Caco-2 (cell line): ENCODE results near the gene PPP1R10. TPM values are rescaled to one million over a fixed set of nuclear protein-coding genes. Genes with fewer than 3 reads are reported as not detected.

Experiments
- BruUV-seq: library from RNA; stranded (reverse); fragments of 400-500 nt; replicated peaks from 2 replicates; lab custom pipeline; 2021; lab: Mats Ljungman, UMichigan
- CTCF ChIA-PET: fragments of 300-600 bp; sonication (Branson Sonifier 250); formaldehyde crosslinking; loops from one replicate; lab custom pipeline; 2022; ENCODE audit warnings: antibody characterized with exemption; lab: Charles Lee
- POLR2A ChIA-PET: fragments of 300-600 bp; sonication (Branson Sonifier 250); formaldehyde crosslinking; loops from one replicate; lab custom pipeline; 2022; ENCODE audit warnings: antibody characterized with exemption; lab: Charles Lee
- DNase-seq, 2 experiments: peaks; one replicate each; pipeline versions ENCODE4 v3.0.0 to v3.0.0-alpha.2; 2020 to 2022
- H3K27me3 ChIP-seq: replicated peaks from 2 replicates; pipeline ENCODE4 v1.6.0; 2011; ENCODE audit warnings: low read length; ENCODE audit not compliant: control insufficient read depth, insufficient read depth
- H3K36me3 ChIP-seq: 2 replicates; pipeline ENCODE4 v1.5.1; 2011; ENCODE audit warnings: low read length; ENCODE audit not compliant: control insufficient read depth, insufficient read depth
- H3K4me1 ChIP-seq: fragments of 250-450 bp; sonication (Bioruptor Pico); 2 replicates; pipeline ENCODE4 v1.5.1; 2020; ENCODE audit warnings: mild to moderate bottlenecking
- H3K4me3 ChIP-seq: 2 replicates; pipeline ENCODE4 v1.5.1; 2011; ENCODE audit warnings: low read depth, mild to moderate bottlenecking, control low read depth, low read length
- H3K9me3 ChIP-seq: fragments of 250-450 bp; sonication (Bioruptor Pico); 2 replicates; pipeline ENCODE4 v1.5.1; 2020; ENCODE audit warnings: mild to moderate bottlenecking, moderate library complexity
- H3K27ac Mint-ChIP-seq: one replicate; pipeline ENCODE4 v1.8.0; 2022; ENCODE audit warnings: mixed read lengths; ENCODE audit not compliant: unreplicated experiment
- H3K27me3 Mint-ChIP-seq: one replicate; pipeline ENCODE4 v1.8.0; 2022; ENCODE audit warnings: mixed read lengths; ENCODE audit not compliant: insufficient read depth, unreplicated experiment
- H3K36me3 Mint-ChIP-seq: one replicate; pipeline ENCODE4 v1.8.0; 2022; ENCODE audit warnings: mild to moderate bottlenecking, mixed read lengths; ENCODE audit not compliant: insufficient read depth, unreplicated experiment
- H3K4me1 Mint-ChIP-seq: one replicate; pipeline ENCODE4 v1.8.0; 2022; ENCODE audit warnings: low read depth, mixed read lengths; ENCODE audit not compliant: unreplicated experiment
- H3K4me3 Mint-ChIP-seq: one replicate; pipeline ENCODE4 v1.8.0; 2022; ENCODE audit warnings: mild to moderate bottlenecking, moderate library complexity, mixed read lengths; ENCODE audit not compliant: unreplicated experiment
- H3K9me3 Mint-ChIP-seq: one replicate; pipeline ENCODE4 v1.8.0; 2022; ENCODE audit warnings: mixed read lengths; ENCODE audit not compliant: unreplicated experiment
- intact Hi-C: fragments of 100-400 bp; cut with micrococcal nuclease; formaldehyde crosslinking; loops from one replicate; pipeline ENCODE4 v1.10.0; 2022; ENCODE audit not compliant: unreplicated experiment
- microRNA-seq: library from miRNA; unstranded; fragments of <30 nt; microRNA quantifications from one replicate; pipeline ENCODE4 v1.2.0, GENCODE V29; 2022
- total RNA-seq: library from RNA; stranded (reverse); gene quantifications from 2 replicates; pipeline ENCODE4 v1.2.3, GENCODE V29; 2022
- TF ChIP-seq, protein P1 (sequence below), 2 experiments: fragments of 200-600 bp in 1 of 2; IDR thresholded peaks; 1 replicate in 1 of 2; 2 replicates in 1 of 2; pipeline versions ENCODE4 v1.5.1 to v1.8.0; 2011 to 2022; ENCODE audit warnings: antibody characterized with exemption in 1 of 2, control low read depth in 1 of 2, inconsistent platforms in 1 of 2, low read depth in 1 of 2, low read length in 1 of 2, mild to moderate bottlenecking in 1 of 2, moderate library complexity in 1 of 2; ENCODE audit not compliant: insufficient read depth in 1 of 2, severe bottlenecking in 1 of 2, unreplicated experiment in 1 of 2

PPP1R10 gene
- total RNA-seq, 1 experiment from 2014 or later: 91.3 TPM

DNA sequence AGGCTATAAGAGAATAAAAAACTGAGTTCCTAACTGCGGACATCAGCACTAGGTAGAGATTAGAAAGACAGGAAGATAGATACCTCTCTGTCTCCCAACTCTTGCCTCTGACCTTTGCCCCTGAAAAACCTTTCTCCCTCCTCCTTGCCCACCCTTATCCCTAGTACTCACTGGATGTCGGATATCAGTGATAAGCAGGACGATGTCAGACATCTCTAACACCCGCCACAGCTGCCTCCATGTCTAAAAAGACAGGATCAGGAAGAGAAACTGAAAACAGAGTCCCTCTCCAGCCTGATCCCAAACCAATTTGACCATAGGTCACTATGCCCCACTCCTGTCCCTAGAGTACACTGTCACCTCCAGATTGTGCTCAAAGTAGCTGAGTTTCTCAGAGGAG, 62.6 kb downstream of the PPP1R10 start:
- Mint-ChIP-seq H3K4me3 (peak overlapping the region; percentile 95), H3K9me3 (no peaks in the 10 kb centered on the region), H3K4me1 (peaks cover 14% of the 10 kb centered on the region), H3K27ac (no peak overlapping the region), H3K36me3 (peaks cover 56% of the 10 kb centered on the region), H3K27me3 (no peaks in the 10 kb centered on the region)
- H3K4me3 ChIP-seq: no peak overlapping the region
- intact Hi-C loops: no loop called here
- ChIA-PET CTCF (interaction anchor here (1.3 to 2.4 kb wide), 4 partner anchors 9 to 72 kb away, joined by 3 to 20 read pairs (median 4); no protein-coding TSS in a partner anchor), POLR2A (interaction anchor here (0.6 kb wide), 1 partner anchor 88 kb away, joined by 3 read pairs; no protein-coding TSS in a partner anchor)
- H3K27me3 ChIP-seq: no peaks in the 10 kb centered on the region
- TF ChIP-seq, protein P1, sequence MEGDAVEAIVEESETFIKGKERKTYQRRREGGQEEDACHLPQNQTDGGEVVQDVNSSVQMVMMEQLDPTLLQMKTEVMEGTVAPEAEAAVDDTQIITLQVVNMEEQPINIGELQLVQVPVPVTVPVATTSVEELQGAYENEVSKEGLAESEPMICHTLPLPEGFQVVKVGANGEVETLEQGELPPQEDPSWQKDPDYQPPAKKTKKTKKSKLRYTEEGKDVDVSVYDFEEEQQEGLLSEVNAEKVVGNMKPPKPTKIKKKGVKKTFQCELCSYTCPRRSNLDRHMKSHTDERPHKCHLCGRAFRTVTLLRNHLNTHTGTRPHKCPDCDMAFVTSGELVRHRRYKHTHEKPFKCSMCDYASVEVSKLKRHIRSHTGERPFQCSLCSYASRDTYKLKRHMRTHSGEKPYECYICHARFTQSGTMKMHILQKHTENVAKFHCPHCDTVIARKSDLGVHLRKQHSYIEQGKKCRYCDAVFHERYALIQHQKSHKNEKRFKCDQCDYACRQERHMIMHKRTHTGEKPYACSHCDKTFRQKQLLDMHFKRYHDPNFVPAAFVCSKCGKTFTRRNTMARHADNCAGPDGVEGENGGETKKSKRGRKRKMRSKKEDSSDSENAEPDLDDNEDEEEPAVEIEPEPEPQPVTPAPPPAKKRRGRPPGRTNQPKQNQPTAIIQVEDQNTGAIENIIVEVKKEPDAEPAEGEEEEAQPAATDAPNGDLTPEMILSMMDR (IDR thresholded peaks at IDR 0.05; ENCODE audit: insufficient read depth in 1 of 2, low read depth in 1 of 2, low read length in 1 of 2, severe bottlenecking in 1 of 2, unreplicated experiment in 1 of 2): no peak
- no TSS peak for BruUV-seq
- H3K4me1 ChIP-seq: peaks cover 5% of the 10 kb centered on the region; the same call in 1 of the 2 replicates
- peaks cover 9% of the 10 kb centered on the region for H3K36me3 ChIP-seq
- no peaks in the 10 kb centered on the region for H3K9me3 ChIP-seq
- no peak for DNase-seq

Small RNAs within 50 kb of the gene (microRNA-seq; reads per million reads assigned to microRNA genes)
- gene MIR877: 258 reads per million, percentile 78 among the genes with 10 or more reads in this experiment

Other genes with a start within 250 kb of the PPP1R10 start
- gene HLA-E, start 127.7 kb downstream of the PPP1R10 start, total RNA-seq: 47.0 and 49.6 TPM in 2 replicates
- 84.1 and 94.1 TPM in 2 replicates for gene GNL1, start 60.8 kb downstream of the PPP1R10 start, total RNA-seq
- gene PRR3, start 59.9 kb downstream of the PPP1R10 start, total RNA-seq: 20.3 and 20.8 TPM in 2 replicates
- gene ABCF1, start 45.8 kb downstream of the PPP1R10 start, total RNA-seq: 93.7 and 95.6 TPM in 2 replicates
- 60.0 and 62.6 TPM in 2 replicates for gene MRPS18B, start 597 bp upstream of the PPP1R10 start, total RNA-seq
- 17.9 and 19.7 TPM in 2 replicates for gene ATAT1, start 9.6 kb upstream of the PPP1R10 start, total RNA-seq
- gene C6orf136, start 29.9 kb upstream of the PPP1R10 start, total RNA-seq: 25.4 and 25.7 TPM in 2 replicates
- 36.6 and 40.6 TPM in 2 replicates for gene DHX16, start 55.8 kb upstream of the PPP1R10 start, total RNA-seq
- gene PPP1R18, start 69.4 kb upstream of the PPP1R10 start, total RNA-seq: 6.6 and 9.7 TPM in 2 replicates
- 31.7 and 32.1 TPM in 2 replicates for gene NRM, start 73.7 kb upstream of the PPP1R10 start, total RNA-seq
- gene MDC1, start 100.0 kb upstream of the PPP1R10 start, total RNA-seq: 46.6 and 48.6 TPM in 2 replicates
- 742 and 788 TPM in 2 replicates for gene TUBB, start 103.1 kb upstream of the PPP1R10 start, total RNA-seq
- gene FLOT1, start 125.4 kb upstream of the PPP1R10 start, total RNA-seq: 101 and 113 TPM in 2 replicates
- gene IER3, start 127.3 kb upstream of the PPP1R10 start, total RNA-seq: 13.0 and 17.4 TPM in 2 replicates